Coronary artery (tissue), 2 donors: ENCODE measurements around the gene DTNA.

Source experiments
- DNase-seq: peaks from one replicate; pipeline ENCODE4 v3.0.0-alpha.2; 2017; ENCODE audit warnings: low spot score
- H3K27ac ChIP-seq, 2 donors: fragments of 200-600 bp; sonication (generic); one replicate each; pipeline ENCODE4 v1.5.1; 2016 to 2019
- H3K4me3 ChIP-seq: fragments of 200-600 bp; sonication (generic); 2 replicates; pipeline ENCODE4 v1.5.1; 2016; ENCODE audit warnings: mild to moderate bottlenecking, moderate library complexity
- CTCF ChIP-seq: fragments of 200-600 bp; sonication (generic); IDR thresholded peaks from one replicate; pipeline ENCODE4 v1.5.1; 2019; ENCODE audit warnings: antibody characterized with exemption

DTNA gene

GRCh38 chr18:34847408-34847807 is 137.3 kb downstream of the DTNA start:
- H3K4me3 ChIP-seq = no peak overlapping the region
- DNase-seq = no peak
- no peak for TF ChIP-seq CTCF

GRCh38 chr18:34848156-34848555 is 138.1 kb downstream of the DTNA start:
- no peak for TF ChIP-seq CTCF
- no peak for DNase-seq
- H3K27ac ChIP-seq = no peak overlapping the region

More at GRCh38 chr18:34847408-34847807, 137.3 kb downstream of the DTNA start:
- H3K27ac ChIP-seq = no peak overlapping the region

GRCh38 chr18:34848695-34849094 is 138.6 kb downstream of the DTNA start:
- TF ChIP-seq CTCF = no peak
- Histone ChIP-seq H3K4me3 (no peak overlapping the region), H3K27ac (no peak overlapping the region)
- no peak for DNase-seq

More at GRCh38 chr18:34848156-34848555, 138.1 kb downstream of the DTNA start:
- no peak overlapping the region for H3K4me3 ChIP-seq

- Histone ChIP-seq H3K4me3 (no peak overlapping the region), H3K27ac (no peak overlapping the region)
- TF ChIP-seq CTCF = no peak
- DNase-seq = no peak
Observed at GRCh38 chr18:34857320-34857719, 147.2 kb downstream of the DTNA start.

GRCh38 chr18:34858188-34858587 is 148.1 kb downstream of the DTNA start:
- no peak for TF ChIP-seq CTCF
- H3K4me3 ChIP-seq = no peak overlapping the region
- no peak for DNase-seq
- no peak overlapping the region for H3K27ac ChIP-seq

- DNase-seq = no peak
- Histone ChIP-seq H3K27ac (no peak overlapping the region), H3K4me3 (no peak overlapping the region)
- no peak for TF ChIP-seq CTCF
Observed at GRCh38 chr18:34859496-34859895, 149.4 kb downstream of the DTNA start.

- Histone ChIP-seq H3K27ac (no peak overlapping the region), H3K4me3 (no peak overlapping the region)
- TF ChIP-seq CTCF = no peak
- no peak for DNase-seq
Observed at GRCh38 chr18:34862561-34862960, 152.5 kb downstream of the DTNA start.
